ENCODE measurements around the gene SLC7A6OS. TPM values are rescaled to one million over a fixed set of nuclear protein-coding genes. Genes with fewer than 3 reads are reported as not detected.
"Not testable (repeated sequence)": the region's sequence is repeated elsewhere in the genome, so short reads cannot be mapped to it uniquely, and the experiment has no call there.

Gene SLC7A6OS
- total RNA-seq, 1 donor from 2014 or later, result 25.2 TPM

DNA sequence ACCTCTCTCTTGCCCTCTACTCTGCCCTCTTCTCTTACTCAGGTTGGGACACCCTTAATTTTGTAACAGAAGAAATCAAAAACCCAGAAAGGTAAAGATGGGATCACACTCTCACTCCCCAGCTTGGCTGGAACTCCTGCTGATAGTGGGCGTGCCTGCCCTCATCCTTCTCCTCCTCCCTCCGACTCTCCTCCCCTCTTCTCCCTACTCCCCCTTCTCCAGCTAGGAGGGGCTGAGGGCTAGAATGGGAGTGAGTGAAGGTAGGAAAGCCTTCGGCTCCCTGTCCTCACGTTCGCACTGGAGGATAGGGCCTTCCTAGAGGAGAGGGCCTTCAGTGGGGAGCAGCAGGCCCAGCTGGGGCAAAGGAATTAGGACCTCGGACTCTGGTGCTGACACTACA is 20.3 kb downstream of the SLC7A6OS start:
- peaks cover 6% of the 10 kb centered on the region for H3K4me1 Mint-ChIP-seq (ENCODE audit: low read depth, unreplicated experiment)
- no peaks in the 10 kb centered on the region for H3K36me3 Mint-ChIP-seq (ENCODE audit: unreplicated experiment)
- peaks cover 4% of the 10 kb centered on the region for H3K9me3 Mint-ChIP-seq (ENCODE audit: unreplicated experiment)
- no peak for DNase-seq
- peaks cover 3% of the 10 kb centered on the region for H3K27me3 Mint-ChIP-seq (ENCODE audit: unreplicated experiment)
- TF ChIP-seq, protein P1, sequence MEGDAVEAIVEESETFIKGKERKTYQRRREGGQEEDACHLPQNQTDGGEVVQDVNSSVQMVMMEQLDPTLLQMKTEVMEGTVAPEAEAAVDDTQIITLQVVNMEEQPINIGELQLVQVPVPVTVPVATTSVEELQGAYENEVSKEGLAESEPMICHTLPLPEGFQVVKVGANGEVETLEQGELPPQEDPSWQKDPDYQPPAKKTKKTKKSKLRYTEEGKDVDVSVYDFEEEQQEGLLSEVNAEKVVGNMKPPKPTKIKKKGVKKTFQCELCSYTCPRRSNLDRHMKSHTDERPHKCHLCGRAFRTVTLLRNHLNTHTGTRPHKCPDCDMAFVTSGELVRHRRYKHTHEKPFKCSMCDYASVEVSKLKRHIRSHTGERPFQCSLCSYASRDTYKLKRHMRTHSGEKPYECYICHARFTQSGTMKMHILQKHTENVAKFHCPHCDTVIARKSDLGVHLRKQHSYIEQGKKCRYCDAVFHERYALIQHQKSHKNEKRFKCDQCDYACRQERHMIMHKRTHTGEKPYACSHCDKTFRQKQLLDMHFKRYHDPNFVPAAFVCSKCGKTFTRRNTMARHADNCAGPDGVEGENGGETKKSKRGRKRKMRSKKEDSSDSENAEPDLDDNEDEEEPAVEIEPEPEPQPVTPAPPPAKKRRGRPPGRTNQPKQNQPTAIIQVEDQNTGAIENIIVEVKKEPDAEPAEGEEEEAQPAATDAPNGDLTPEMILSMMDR (IDR thresholded peaks at IDR 0.05; ENCODE audit: partially characterized antibody, unreplicated experiment), result no peak
- H3K4me3 Mint-ChIP-seq (ENCODE audit: unreplicated experiment), result no peak overlapping the region
- no peak overlapping the region for H3K27ac Mint-ChIP-seq (ENCODE audit: unreplicated experiment)

DNA sequence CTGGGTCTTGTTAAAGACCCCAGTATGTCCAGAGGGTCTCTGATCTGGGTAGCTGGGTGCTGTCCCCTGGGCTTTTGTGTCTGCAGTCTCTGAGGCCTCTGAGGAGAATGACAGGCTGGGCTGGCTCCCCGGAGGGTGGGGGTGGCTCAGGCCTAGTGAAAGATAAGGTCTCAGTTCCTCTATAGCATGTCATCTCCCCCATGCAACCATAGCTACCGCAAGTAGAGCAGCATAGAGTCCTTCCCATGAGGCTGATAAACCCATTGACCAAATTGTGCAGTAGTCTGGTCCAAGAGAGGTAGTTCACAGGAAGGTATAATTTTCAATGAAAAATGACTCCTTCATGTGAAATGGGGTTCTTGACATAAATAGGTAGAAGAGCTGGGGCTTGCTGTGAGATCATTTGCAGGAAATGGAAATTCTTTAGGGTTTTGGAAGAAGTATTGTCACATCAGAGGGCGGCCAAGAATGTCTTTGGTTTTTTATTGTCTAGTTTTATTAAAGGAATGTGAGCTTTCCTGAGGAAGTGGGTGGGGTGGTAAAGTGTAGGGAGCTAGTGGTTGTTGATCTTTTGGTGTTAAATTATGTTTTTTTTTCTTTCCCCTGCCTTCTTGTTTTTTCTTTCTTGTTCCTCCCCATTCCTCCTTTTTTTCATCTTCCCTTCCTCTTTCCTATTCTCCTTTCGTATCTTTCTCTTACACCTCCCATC is 21.0 kb downstream of the SLC7A6OS start:
- H3K27ac Mint-ChIP-seq (ENCODE audit: unreplicated experiment), result no peak overlapping the region
- no peak for DNase-seq
- TF ChIP-seq, protein P1 (IDR thresholded peaks at IDR 0.05; ENCODE audit: partially characterized antibody, unreplicated experiment), result no peak

DNA sequence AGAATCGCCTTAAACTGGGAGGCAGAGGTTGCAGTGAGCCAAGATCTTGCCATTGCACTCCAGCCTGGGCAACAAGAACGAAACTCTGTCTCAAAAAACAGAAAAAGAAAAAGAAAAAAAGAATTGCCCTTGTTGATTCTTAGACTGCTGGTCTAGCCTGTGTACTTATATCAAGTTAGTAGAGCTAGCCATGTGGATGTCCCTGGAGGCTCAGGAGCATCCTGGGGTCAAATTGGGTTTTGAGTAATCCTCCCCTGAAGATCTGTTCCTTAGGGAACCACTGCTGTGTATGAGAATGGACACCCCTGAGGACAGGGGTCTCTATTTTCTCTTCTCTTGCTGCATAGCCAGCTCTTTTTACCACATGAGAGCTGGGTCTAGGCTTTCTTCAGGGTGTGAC is 21.5 kb downstream of the SLC7A6OS start:
- DNase-seq, result no peak
- Mint-ChIP-seq H3K27me3 (ENCODE audit: unreplicated experiment) (peaks cover 1% of the 10 kb centered on the region), H3K27ac (ENCODE audit: unreplicated experiment) (no peak overlapping the region), H3K4me1 (ENCODE audit: low read depth, unreplicated experiment) (peaks cover 8% of the 10 kb centered on the region), H3K4me3 (ENCODE audit: unreplicated experiment) (no peak overlapping the region), H3K36me3 (ENCODE audit: unreplicated experiment) (no peaks in the 10 kb centered on the region), H3K9me3 (ENCODE audit: unreplicated experiment) (peaks cover 4% of the 10 kb centered on the region)
- TF ChIP-seq, protein P1 (IDR thresholded peaks at IDR 0.05; ENCODE audit: partially characterized antibody, unreplicated experiment), result no peak

More for the DNA sequence above, 21.0 kb downstream of the SLC7A6OS start:
- H3K4me3 Mint-ChIP-seq (ENCODE audit: unreplicated experiment), result no peak overlapping the region
- peaks cover 4% of the 10 kb centered on the region for H3K9me3 Mint-ChIP-seq (ENCODE audit: unreplicated experiment)
- no peaks in the 10 kb centered on the region for H3K36me3 Mint-ChIP-seq (ENCODE audit: unreplicated experiment)
- H3K27me3 Mint-ChIP-seq (ENCODE audit: unreplicated experiment), result peaks cover 3% of the 10 kb centered on the region
- peaks cover 6% of the 10 kb centered on the region for H3K4me1 Mint-ChIP-seq (ENCODE audit: low read depth, unreplicated experiment)

DNA sequence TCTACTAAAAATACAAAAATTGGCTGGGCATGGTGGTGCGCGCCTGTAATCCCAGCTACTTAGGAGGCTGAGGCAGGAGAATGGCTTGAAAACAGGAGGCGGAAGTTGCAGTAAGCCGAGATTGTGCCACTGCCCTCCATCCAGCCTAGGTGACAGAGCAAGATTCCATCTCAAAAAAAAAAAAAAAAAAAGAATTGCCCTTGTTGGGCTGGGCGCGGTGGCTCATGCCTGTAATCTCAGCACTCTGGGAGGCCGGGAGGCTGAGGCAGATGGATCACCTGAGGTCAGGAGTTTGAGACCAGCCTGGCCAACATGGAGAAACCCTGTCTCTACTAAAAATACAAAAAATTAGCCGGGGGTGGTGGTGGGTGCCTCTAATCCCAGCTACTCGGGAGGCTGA is 21.9 kb downstream of the SLC7A6OS start:
- H3K27ac Mint-ChIP-seq (ENCODE audit: unreplicated experiment); H3K9me3 Mint-ChIP-seq (ENCODE audit: unreplicated experiment); DNase-seq; H3K36me3 Mint-ChIP-seq (ENCODE audit: unreplicated experiment); H3K4me3 Mint-ChIP-seq (ENCODE audit: unreplicated experiment); H3K27me3 Mint-ChIP-seq (ENCODE audit: unreplicated experiment); H3K4me1 Mint-ChIP-seq (ENCODE audit: low read depth, unreplicated experiment): not testable (repeated sequence)

DNA sequence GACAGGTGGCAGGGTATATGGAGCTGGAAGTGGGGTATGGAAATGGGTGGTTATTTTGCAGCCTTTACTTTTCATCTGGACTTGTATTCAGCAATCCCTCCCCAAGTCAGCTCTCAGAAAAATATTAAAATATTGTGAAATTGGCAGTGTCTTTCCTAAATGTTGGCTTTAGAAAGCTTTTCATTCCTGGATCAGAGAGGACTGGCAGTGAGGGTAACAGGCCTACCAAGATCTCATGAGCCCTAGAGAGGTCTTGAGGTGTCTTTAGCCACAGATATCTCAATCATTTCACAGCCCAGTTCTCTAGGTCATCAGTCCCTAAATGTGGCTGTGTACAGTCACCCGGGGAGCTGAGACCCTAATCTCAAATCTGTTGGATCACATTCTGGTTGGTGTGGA is 22.5 kb downstream of the SLC7A6OS start:
- no peaks in the 10 kb centered on the region for H3K27me3 Mint-ChIP-seq (ENCODE audit: unreplicated experiment)
- no peak overlapping the region for H3K27ac Mint-ChIP-seq (ENCODE audit: unreplicated experiment)
- H3K4me3 Mint-ChIP-seq (ENCODE audit: unreplicated experiment), result no peak overlapping the region
- no peak for DNase-seq
- peaks cover 4% of the 10 kb centered on the region for H3K9me3 Mint-ChIP-seq (ENCODE audit: unreplicated experiment)
- H3K36me3 Mint-ChIP-seq (ENCODE audit: unreplicated experiment), result no peaks in the 10 kb centered on the region
- TF ChIP-seq, protein P1 (IDR thresholded peaks at IDR 0.05; ENCODE audit: partially characterized antibody, unreplicated experiment), result no peak
- peaks cover 15% of the 10 kb centered on the region for H3K4me1 Mint-ChIP-seq (ENCODE audit: low read depth, unreplicated experiment)
